ENCODE results near the gene TNRC6B.

The TNRC6B gene

DNA sequence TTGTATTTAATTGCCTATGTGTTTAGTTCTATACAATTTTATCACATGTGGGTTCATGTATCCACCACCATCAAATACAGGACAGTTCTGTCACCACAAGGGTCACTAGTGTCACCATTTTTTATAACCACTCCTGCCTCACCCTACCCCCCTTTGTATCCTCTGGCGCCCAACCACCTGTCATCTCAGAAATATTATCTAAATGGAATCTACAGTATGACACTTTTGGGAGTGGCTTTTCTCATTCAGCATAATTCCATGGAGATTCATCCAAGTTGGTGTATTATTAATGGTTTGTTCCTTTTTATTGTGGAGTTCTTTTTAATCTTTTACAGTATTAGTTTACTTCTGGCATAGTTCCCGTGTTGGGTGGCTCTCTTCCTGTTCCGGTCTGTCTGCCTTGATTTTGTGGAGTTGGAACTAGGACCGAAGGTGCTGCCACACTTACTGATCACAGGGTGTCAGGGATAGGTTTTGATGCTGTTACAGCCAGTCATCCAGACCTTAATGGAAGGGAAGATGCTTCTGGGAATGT lies 58.5 kb downstream of the TNRC6B start:
- peaks cover 16% of the 10 kb centered on the region for H3K36me3 ChIP-seq (ENCODE audit: insufficient read depth, low read depth, low read length)
- no peaks in the 10 kb centered on the region for H3K27me3 ChIP-seq (ENCODE audit: insufficient read depth, low read length)
- no peak overlapping the region for H3K27ac ChIP-seq (ENCODE audit: low read length)
- no peak overlapping the region for H3K4me3 ChIP-seq (ENCODE audit: low read length)
- peaks cover 22% of the 10 kb centered on the region for H3K4me1 ChIP-seq (ENCODE audit: insufficient read depth, low read length)
- H3K9me3 ChIP-seq (ENCODE audit: insufficient read depth, low read depth, low read length) = no peaks in the 10 kb centered on the region
- no peak overlapping the region for H3K9ac ChIP-seq (ENCODE audit: low read depth, low read length)

- Histone ChIP-seq H3K27ac (ENCODE audit: low read length) (no peak overlapping the region), H3K4me1 (ENCODE audit: insufficient read depth, low read length) (peaks cover 25% of the 10 kb centered on the region), H3K4me3 (ENCODE audit: low read length) (no peak overlapping the region), H3K9ac (ENCODE audit: low read depth, low read length) (0 out of 2 replicates have a peak overlapping the region, but pooled peaks have one; percentile 29), H3K9me3 (ENCODE audit: insufficient read depth, low read depth, low read length) (no peaks in the 10 kb centered on the region), H3K27me3 (ENCODE audit: insufficient read depth, low read length) (no peaks in the 10 kb centered on the region), H3K36me3 (ENCODE audit: insufficient read depth, low read depth, low read length) (peaks cover 9% of the 10 kb centered on the region; the same call in 1 of the 2 replicates)
Observed at GRCh38 chr22:40237241-40237640, 59.5 kb downstream of the TNRC6B start.

DNA sequence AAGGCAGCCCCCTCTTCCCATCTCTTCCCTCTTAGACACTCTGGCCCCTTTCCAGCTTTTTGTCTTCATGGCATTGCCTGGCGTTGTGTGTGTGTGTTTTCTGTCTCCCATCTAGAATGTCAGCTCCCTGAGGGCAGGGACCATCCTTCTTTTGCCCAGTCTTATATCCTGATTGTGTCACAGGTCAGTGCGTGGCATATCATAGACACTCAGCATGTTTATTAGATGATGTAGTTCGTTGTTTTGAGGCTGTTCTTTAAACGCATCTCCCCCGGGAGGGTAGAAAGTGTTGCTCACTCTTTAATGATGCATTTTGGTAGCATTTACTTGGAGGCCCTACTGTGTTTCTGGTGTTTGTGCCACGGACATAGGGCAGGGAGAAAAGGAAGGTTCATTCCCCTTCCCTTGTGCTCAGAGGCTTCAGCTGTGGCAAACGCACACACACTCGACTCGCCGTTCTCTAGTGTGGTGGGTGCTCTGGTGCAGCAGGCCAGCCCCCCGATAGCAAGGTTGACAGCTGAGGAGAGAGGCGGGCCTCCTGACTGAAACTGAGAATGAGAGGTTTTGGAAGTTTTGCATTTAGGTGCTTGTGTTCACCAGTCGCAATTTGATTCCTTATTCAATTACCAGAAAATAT lies 60.2 kb downstream of the TNRC6B start:
- Histone ChIP-seq H3K4me3 (ENCODE audit: low read length) (no peak overlapping the region), H3K36me3 (ENCODE audit: insufficient read depth, low read depth, low read length) (peaks cover 4% of the 10 kb centered on the region; the same call in 1 of the 2 replicates), H3K4me1 (ENCODE audit: insufficient read depth, low read length) (peaks cover 25% of the 10 kb centered on the region), H3K9ac (ENCODE audit: low read depth, low read length) (0 out of 2 replicates have a peak overlapping the region, but pooled peaks have one; percentile 29), H3K9me3 (ENCODE audit: insufficient read depth, low read depth, low read length) (no peaks in the 10 kb centered on the region), H3K27me3 (ENCODE audit: insufficient read depth, low read length) (no peaks in the 10 kb centered on the region), H3K27ac (ENCODE audit: low read length) (no peak overlapping the region)

DNA sequence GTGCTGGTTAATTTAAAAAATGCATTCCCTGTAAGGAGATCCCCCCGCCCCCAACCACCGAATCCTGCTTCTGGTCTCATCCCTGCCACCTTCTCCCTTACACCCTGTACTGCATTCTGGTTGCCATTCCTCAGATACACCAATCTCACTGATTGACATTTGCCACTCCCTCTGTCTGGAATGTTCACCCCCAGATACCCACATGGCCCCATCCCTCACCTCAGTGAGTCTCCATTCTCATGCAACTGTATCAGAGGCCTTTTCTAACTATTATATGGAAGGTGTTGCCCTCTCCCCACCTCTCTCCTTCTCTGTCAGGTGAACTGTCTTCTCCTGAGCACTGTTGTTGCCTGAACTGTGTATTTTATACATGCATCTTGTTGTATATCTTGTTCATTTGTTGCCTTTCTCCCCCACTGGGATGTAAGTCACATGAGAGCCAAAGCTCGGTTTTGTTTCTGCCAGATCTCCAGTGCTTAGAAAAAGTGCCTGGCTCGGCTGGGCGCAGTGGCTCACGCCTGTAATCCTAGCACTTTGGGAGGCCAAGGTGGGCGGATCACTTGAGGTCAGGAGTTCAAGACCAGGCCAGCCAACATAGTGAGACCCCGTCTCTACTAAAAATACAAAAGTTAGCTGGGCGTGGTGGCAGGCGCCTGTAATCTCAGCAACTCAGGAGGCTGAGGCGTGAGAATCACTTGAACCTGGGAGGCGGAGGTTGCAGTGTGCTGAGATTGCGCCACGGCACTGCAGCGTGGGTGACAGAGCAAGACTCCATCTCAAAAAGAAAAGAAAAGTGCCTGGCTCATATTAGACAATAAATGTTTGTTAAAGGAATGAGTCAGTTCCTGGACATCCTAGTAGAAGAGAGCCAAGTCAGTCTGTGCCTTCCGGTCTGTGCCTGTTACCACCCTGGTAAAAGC lies 61.0 kb downstream of the TNRC6B start:
- Histone ChIP-seq H3K4me1 (ENCODE audit: insufficient read depth, low read length) (peaks cover 25% of the 10 kb centered on the region), H3K27ac (ENCODE audit: low read length) (no peak overlapping the region), H3K36me3 (ENCODE audit: insufficient read depth, low read depth, low read length) (0 out of 2 replicates have a peak, but pooled peaks cover 4% of the 10 kb centered on the region), H3K9me3 (ENCODE audit: insufficient read depth, low read depth, low read length) (no peaks in the 10 kb centered on the region), H3K4me3 (ENCODE audit: low read length) (no peak overlapping the region), H3K9ac (ENCODE audit: low read depth, low read length) (no peak overlapping the region), H3K27me3 (ENCODE audit: insufficient read depth, low read length) (no peaks in the 10 kb centered on the region)

GRCh38 chr22:40239345-40239683 lies 61.6 kb downstream of the TNRC6B start:
- Histone ChIP-seq H3K9ac (ENCODE audit: low read depth, low read length) (no peak overlapping the region), H3K9me3 (ENCODE audit: insufficient read depth, low read depth, low read length) (no peaks in the 10 kb centered on the region), H3K36me3 (ENCODE audit: insufficient read depth, low read depth, low read length) (0 out of 2 replicates have a peak, but pooled peaks cover 8% of the 10 kb centered on the region), H3K4me3 (ENCODE audit: low read length) (no peak overlapping the region), H3K4me1 (ENCODE audit: insufficient read depth, low read length) (peaks cover 25% of the 10 kb centered on the region), H3K27ac (ENCODE audit: low read length) (no peak overlapping the region), H3K27me3 (ENCODE audit: insufficient read depth, low read length) (no peaks in the 10 kb centered on the region)

DNA sequence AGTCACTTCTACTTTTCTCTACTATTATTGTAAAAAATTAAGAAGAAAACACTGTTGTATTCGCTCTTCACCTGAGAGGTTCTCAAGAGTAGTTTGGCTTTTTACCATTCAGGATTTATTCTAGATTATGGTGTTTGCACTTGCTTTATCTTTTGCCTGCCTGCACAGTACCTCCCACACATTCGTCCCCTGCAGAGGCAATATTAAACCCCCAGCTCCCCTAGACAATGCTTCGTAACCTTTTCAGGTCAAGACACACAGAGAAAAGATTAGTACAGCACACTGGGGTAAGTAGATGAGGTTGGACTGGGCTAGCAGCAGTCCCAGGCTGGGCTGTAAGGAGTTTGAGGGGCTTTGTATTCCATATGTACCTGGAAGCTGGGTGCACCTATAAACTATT lies 62.4 kb downstream of the TNRC6B start:
- Histone ChIP-seq H3K9ac (ENCODE audit: low read depth, low read length) (no peak overlapping the region), H3K27me3 (ENCODE audit: insufficient read depth, low read length) (no peaks in the 10 kb centered on the region), H3K4me1 (ENCODE audit: insufficient read depth, low read length) (peaks cover 25% of the 10 kb centered on the region), H3K36me3 (ENCODE audit: insufficient read depth, low read depth, low read length) (0 out of 2 replicates have a peak, but pooled peaks cover 8% of the 10 kb centered on the region), H3K9me3 (ENCODE audit: insufficient read depth, low read depth, low read length) (no peaks in the 10 kb centered on the region), H3K27ac (ENCODE audit: low read length) (no peak overlapping the region), H3K4me3 (ENCODE audit: low read length) (no peak overlapping the region)

GRCh38 chr22:40240686-40241085 lies 63.0 kb downstream of the TNRC6B start:
- no peak overlapping the region for H3K9ac ChIP-seq (ENCODE audit: low read depth, low read length)
- H3K27ac ChIP-seq (ENCODE audit: low read length) = no peak overlapping the region

DNA sequence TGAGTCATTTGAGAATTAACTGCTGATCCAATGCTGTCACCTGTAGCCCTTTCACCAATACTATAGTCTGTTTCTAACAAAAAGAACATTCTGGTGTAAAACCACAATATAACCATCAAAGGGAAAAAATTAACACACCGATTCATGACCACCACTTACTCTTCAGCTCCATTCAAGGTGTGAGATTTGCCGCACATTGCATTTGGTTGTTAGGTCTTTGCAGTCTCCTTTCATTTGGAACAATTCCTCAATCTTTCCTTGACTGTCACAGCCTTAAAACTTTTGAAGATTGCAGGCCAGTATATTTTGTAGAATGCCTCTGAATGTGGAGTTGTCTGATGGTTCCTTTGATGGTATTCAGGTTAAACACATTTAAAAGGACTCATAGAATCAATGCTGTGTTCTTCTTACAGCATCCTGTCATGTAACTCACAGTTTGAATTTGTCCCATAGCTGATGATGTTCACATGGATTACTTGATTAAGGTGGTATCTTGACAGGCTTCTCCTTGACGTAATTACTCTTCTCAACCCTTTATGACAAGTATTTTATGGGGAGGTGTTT lies 63.6 kb downstream of the TNRC6B start:
- no peaks in the 10 kb centered on the region for H3K9me3 ChIP-seq (ENCODE audit: insufficient read depth, low read depth, low read length)
- no peak overlapping the region for H3K27ac ChIP-seq (ENCODE audit: low read length)
- peaks cover 12% of the 10 kb centered on the region; the same call in 1 of the 2 replicates for H3K36me3 ChIP-seq (ENCODE audit: insufficient read depth, low read depth, low read length)
- H3K4me1 ChIP-seq (ENCODE audit: insufficient read depth, low read length) = peaks cover 25% of the 10 kb centered on the region
- no peak overlapping the region for H3K9ac ChIP-seq (ENCODE audit: low read depth, low read length)
- H3K27me3 ChIP-seq (ENCODE audit: insufficient read depth, low read length) = no peaks in the 10 kb centered on the region
- no peak overlapping the region for H3K4me3 ChIP-seq (ENCODE audit: low read length)

More at GRCh38 chr22:40240686-40241085, 63.0 kb downstream of the TNRC6B start:
- Histone ChIP-seq H3K4me3 (ENCODE audit: low read length) (no peak overlapping the region), H3K4me1 (ENCODE audit: insufficient read depth, low read length) (peaks cover 25% of the 10 kb centered on the region), H3K27me3 (ENCODE audit: insufficient read depth, low read length) (no peaks in the 10 kb centered on the region), H3K36me3 (ENCODE audit: insufficient read depth, low read depth, low read length) (peaks cover 10% of the 10 kb centered on the region; the same call in 1 of the 2 replicates), H3K9me3 (ENCODE audit: insufficient read depth, low read depth, low read length) (no peaks in the 10 kb centered on the region)

DNA sequence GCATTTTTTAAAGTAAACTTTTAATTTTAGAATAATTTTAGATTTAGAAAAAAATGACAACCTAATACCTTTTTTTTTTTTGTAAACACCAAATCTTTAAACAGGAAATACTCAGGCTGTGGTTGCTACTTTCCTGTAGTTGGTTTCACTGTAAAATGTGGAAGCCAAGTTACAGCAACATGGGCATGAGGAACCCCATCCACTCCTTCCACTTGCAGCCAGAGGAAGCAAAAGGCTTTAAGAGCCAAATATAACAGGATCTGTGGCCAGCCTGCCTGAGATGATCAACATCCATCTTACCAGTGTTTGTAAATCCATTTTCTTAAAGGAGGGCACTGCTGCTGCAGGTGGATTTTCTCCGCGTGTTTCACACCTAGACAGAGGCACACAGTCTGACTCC lies 66.2 kb downstream of the TNRC6B start:
- H3K27me3 ChIP-seq (ENCODE audit: insufficient read depth, low read length) = no peaks in the 10 kb centered on the region
- H3K4me3 ChIP-seq (ENCODE audit: low read length) = no peak overlapping the region
- peaks cover 29% of the 10 kb centered on the region; the same call in 1 of the 2 replicates for H3K36me3 ChIP-seq (ENCODE audit: insufficient read depth, low read depth, low read length)
- no peak overlapping the region for H3K9ac ChIP-seq (ENCODE audit: low read depth, low read length)
- H3K27ac ChIP-seq (ENCODE audit: low read length) = no peak overlapping the region
- no peaks in the 10 kb centered on the region for H3K9me3 ChIP-seq (ENCODE audit: insufficient read depth, low read depth, low read length)
- peaks cover 17% of the 10 kb centered on the region for H3K4me1 ChIP-seq (ENCODE audit: insufficient read depth, low read length)

DNA sequence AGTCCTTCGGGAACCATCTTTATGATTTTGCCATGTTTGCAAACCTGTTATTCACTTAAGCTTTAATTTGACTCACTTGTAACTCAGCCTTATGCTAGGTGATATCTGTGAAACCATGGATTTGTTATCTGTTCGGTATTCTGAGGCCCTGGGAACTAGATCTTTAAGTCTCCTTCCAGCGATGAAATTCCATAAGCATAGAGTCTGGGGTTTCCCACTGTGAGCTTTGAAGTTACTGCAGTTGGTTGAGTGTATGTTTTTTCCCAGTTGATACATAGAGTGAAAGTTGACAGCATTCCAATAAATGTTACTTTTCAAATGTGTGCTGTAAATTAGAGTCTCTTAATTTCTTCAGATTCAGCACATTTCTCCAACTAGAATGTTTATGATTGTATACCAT lies 66.9 kb downstream of the TNRC6B start:
- peaks cover 34% of the 10 kb centered on the region for H3K36me3 ChIP-seq (ENCODE audit: insufficient read depth, low read depth, low read length)
- H3K9ac ChIP-seq (ENCODE audit: low read depth, low read length) = no peak overlapping the region

GRCh38 chr22:40247976-40248375 lies 70.3 kb downstream of the TNRC6B start:
- no peak overlapping the region for H3K4me3 ChIP-seq (ENCODE audit: low read length)
- no peak overlapping the region for H3K27ac ChIP-seq (ENCODE audit: low read length)
- no peak overlapping the region for H3K9ac ChIP-seq (ENCODE audit: low read depth, low read length)
- no peaks in the 10 kb centered on the region for H3K27me3 ChIP-seq (ENCODE audit: insufficient read depth, low read length)
- peaks cover 18% of the 10 kb centered on the region; the same call in 1 of the 2 replicates for H3K4me1 ChIP-seq (ENCODE audit: insufficient read depth, low read length)
- H3K9me3 ChIP-seq (ENCODE audit: insufficient read depth, low read depth, low read length) = no peaks in the 10 kb centered on the region
- peaks cover 44% of the 10 kb centered on the region for H3K36me3 ChIP-seq (ENCODE audit: insufficient read depth, low read depth, low read length)

More for the DNA sequence above, 66.9 kb downstream of the TNRC6B start:
- Histone ChIP-seq H3K4me1 (ENCODE audit: insufficient read depth, low read length) (peaks cover 21% of the 10 kb centered on the region), H3K9me3 (ENCODE audit: insufficient read depth, low read depth, low read length) (no peaks in the 10 kb centered on the region), H3K4me3 (ENCODE audit: low read length) (no peak overlapping the region), H3K27me3 (ENCODE audit: insufficient read depth, low read length) (no peaks in the 10 kb centered on the region), H3K27ac (ENCODE audit: low read length) (no peak overlapping the region)
